ENCODE data around the gene STARD10. TPM values are rescaled to one million over a fixed set of nuclear protein-coding genes. Genes with fewer than 3 reads are reported as not detected.
A peak's percentile ranks its signal among the peaks of the same experiment; 100 is the strongest.

STARD10 gene
- total and polyA plus RNA-seq, 9 of the 15 experiments (the other 6 are each of a cell fraction or from before 2014, with no cell fraction given), result 0.15 to 52.9 (median 32.3) TPM

DNA sequence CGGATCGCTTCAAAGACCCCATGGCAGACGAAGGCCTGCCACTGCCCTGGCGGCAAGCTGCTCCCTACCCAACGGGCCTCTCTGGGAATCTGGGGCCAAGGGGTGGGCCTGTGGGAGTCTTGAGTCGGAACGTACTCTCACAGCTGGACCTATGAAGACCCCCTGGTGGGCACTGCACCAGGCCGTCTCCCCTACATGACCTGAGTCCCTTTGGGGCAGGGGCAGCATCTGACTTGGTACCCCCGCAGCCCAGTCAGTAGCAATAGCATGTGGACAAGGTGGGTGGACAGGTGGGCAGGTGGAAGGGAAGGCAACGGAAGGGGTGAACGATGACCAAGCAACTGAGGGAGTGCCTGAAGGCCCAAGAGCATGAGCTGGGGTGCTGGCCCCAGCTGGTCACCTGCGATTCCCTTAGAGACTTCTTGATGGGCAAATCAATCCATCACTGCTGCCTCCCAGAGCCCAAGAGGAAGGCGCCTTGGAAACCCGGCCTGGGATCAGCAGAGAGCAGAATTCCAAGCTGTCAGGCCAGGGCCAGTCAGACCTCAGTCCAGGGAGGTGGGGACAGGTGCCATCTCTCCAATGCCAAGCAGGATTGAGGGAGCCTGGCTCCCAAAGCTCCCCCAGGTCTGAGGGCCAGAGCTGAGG, 76.9 kb downstream of the STARD10 start:
- peaks cover 72% of the 10 kb centered on the region; the same call in 2 of the 3 replicates for H3K36me3 ChIP-seq (ENCODE audit: control insufficient read depth, insufficient read depth, low read length)
- H3K79me2 ChIP-seq (ENCODE audit: control insufficient read depth, insufficient read depth, low read length), result peaks cover 25% of the 10 kb centered on the region
- H3K4me2 ChIP-seq (ENCODE audit: insufficient read depth, low read length), result no peak overlapping the region
- in situ Hi-C loops (cut with MboI), result no loop called here
- ChIA-PET POLR2A (interaction anchor here (0.6 to 1.9 kb wide), 4 partner anchors 8 to 469 kb away, joined by 3 to 5 read pairs (median 4); no protein-coding TSS in a partner anchor), CTCF (ENCODE audit: low intra/inter-chr PET ratio) (no interaction called here)
- BruUV-seq (replicated peaks), result no TSS peak
- peak overlapping the region in 1 of 2 experiments; percentile 35; a peak in 1 of 4 replicates for H3K9ac ChIP-seq (ENCODE audit: insufficient read depth in 1 of 2, low read depth in 2 of 2, low read length in 2 of 2)
- FAIRE-seq, result no peak
- no peaks in the 10 kb centered on the region for H3K9me1 ChIP-seq (ENCODE audit: control insufficient read depth, insufficient read depth, low read length)
- no peak for ATAC-seq
- no peaks in the 10 kb centered on the region for H4K20me1 ChIP-seq (replicated peaks; ENCODE audit: control insufficient read depth, insufficient read depth, low read length)
- no peak overlapping the region for H2AFZ ChIP-seq (ENCODE audit: low read depth, low read length)
- peaks cover 3 to 28% of the 10 kb centered on the region in 2 experiments; a peak in 4 of 5 replicates for H3K4me1 ChIP-seq (replicated peaks in 1 of 2; ENCODE audit: control insufficient read depth in 2 of 2, insufficient read depth in 2 of 2, low read length in 2 of 2)
- intact Hi-C loops (cut with micrococcal nuclease), result no loop called here
- H3K4me3 ChIP-seq, result no peak overlapping the region
- no peak overlapping the region for H3K27ac ChIP-seq (ENCODE audit: extremely low read depth, low read depth, low read length)
- H3K27me3 ChIP-seq (ENCODE audit: control insufficient read depth in 2 of 2, insufficient read depth in 2 of 2, low read length in 2 of 2), result no peaks in the 10 kb centered on the region
- H3K9me3 ChIP-seq (replicated peaks; ENCODE audit: control insufficient read depth, insufficient read depth, low read depth, low read length), result no peaks in the 10 kb centered on the region
- no peak for DNase-seq (ENCODE audit: extremely low read depth in 1 of 4, low spot score in 3 of 4)
- WGBS (ENCODE audit: insufficient coverage, low coverage, missing lambda C conversion rate), result 77% methylated on average over 10 of the region's 14 CpGs
- TF ChIP-seq ZNF717 (CRISPR knock-in tag; IDR thresholded peaks at IDR 0.05) (no peak), MEF2A (IDR thresholded peaks at IDR 0.05; ENCODE audit: control insufficient read depth, low read depth, low read length) (no peak), LEF1 (IDR thresholded peaks at IDR 0.05) (no peak), ZNF316 (IDR thresholded peaks at IDR 0.05) (no peak), ZNF766 (CRISPR knock-in tag; conservative IDR thresholded peaks at IDR 0.05) (no peak), ZNF311 (CRISPR knock-in tag; IDR thresholded peaks at IDR 0.05) (no peak), BRF1 (IDR thresholded peaks at IDR 0.05; ENCODE audit: borderline replicate concordance, extremely low read depth, insufficient read length) (no peak), SRF (CRISPR knock-in tag; IDR thresholded peaks at IDR 0.05) (no peak), RFX1 (IDR thresholded peaks at IDR 0.05) (no peak), CBX5 (IDR thresholded peaks at IDR 0.05; ENCODE audit: borderline replicate concordance, low read depth) (no peak)
- TF ChIP-seq, protein P1, sequence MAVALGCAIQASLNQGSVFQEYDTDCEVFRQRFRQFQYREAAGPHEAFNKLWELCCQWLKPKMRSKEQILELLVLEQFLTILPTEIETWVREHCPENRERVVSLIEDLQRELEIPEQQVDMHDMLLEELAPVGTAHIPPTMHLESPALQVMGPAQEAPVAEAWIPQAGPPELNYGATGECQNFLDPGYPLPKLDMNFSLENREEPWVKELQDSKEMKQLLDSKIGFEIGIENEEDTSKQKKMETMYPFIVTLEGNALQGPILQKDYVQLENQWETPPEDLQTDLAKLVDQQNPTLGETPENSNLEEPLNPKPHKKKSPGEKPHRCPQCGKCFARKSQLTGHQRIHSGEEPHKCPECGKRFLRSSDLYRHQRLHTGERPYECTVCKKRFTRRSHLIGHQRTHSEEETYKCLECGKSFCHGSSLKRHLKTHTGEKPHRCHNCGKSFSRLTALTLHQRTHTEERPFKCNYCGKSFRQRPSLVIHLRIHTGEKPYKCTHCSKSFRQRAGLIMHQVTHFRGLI (CRISPR knock-in tag; IDR thresholded peaks at IDR 0.05), result no peak
- TF ChIP-seq, protein P2, sequence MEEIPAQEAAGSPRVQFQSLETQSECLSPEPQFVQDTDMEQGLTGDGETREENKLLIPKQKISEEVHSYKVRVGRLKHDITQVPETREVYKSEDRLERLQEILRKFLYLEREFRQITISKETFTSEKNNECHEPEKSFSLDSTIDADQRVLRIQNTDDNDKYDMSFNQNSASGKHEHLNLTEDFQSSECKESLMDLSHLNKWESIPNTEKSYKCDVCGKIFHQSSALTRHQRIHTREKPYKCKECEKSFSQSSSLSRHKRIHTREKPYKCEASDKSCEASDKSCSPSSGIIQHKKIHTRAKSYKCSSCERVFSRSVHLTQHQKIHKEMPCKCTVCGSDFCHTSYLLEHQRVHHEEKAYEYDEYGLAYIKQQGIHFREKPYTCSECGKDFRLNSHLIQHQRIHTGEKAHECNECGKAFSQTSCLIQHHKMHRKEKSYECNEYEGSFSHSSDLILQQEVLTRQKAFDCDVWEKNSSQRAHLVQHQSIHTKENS (CRISPR knock-in tag; IDR thresholded peaks at IDR 0.05), result no peak

Measured in K562 (cell line).